T-helper 2 cell (primary cell): ENCODE data around the gene IL1A.

Experiments used
- DNase-seq, 5 experiments: peaks; one replicate each; pipeline versions ENCODE4 v3.0.0 to v3.0.0-alpha.2; 2012 to 2022

IL1A gene

DNA sequence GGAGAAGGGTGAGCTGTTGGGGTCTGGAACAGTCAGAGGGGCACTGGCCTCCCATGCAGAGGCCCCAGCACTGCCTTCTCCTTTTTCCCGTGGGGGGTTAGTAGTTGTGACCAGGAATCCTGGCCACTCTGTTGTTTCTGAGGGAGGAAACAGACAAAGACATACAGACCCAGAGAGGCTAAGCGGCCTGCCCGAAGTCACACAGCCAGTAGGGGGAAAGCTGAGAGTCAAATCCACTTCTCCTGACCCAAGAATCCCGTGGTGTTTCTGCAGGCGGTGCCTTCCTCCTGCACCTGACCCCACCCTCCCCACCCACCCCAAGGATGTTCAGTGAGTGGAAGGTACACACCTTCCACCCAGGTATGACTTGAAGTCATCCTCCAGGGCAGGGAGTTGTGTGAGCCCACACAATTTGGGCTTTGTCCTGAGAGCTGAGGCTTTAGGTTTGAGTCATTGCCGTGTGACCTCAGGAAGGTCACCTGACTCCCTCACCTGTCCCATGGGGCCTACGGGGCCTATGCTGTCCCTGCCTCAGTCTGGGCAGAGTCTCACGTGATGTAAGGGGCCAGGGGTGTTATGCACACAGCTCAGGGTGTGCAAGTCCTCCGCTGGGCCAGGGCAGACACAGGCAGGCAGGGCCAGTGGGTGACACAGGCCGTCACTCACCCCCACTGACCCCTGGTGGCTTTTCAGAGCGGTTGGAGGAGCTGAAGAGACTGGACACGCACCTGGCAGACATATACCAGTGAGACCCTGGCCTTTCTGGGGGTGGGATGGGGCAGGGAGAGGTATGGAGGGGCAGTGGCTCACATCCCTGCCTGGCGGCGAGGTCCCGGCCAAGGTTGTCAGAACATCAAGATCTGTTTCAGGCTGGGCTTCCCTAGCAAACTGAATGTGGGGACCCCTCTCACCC lies 58.5 kb downstream of the IL1A start:
- DNase-seq = no peak

GRCh38 chr2:112724591-112725525 lies 59.4 kb downstream of the IL1A start:
- peak in 1 of 5 experiments; percentile 46 for DNase-seq

- DNase-seq = no peak
Observed at GRCh38 chr2:112723995-112724394, 60.3 kb downstream of the IL1A start.
